Measurements from ENCODE around the gene SCGB1D1. TPM values are rescaled to one million over a fixed set of nuclear protein-coding genes. Genes with fewer than 3 reads are reported as not detected.

The SCGB1D1 gene
- total RNA-seq, 4 donors from 2014 or later = not detected

DNA sequence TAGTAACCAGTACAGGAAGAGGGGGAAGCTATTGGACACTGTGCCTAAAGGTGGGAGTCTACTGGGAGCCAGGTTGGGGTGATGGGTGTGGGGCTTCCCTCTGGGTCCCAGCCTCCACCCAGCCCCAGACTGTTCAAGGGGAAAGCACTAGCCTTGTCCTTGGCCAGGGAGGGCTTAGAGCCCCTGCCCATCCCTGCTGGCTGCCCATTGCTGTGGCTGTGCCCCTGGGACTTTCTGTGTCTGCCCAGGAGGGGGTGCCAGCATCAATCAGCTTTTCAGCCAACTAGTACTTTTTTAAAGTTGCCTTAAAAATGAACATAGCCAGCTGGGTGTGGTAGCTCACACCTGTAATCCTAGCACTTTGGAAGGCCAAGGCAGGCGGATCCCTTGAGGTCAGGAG is 46.3 kb upstream of the SCGB1D1 start:
- DNase-seq = peak in 1 of 3 donors; percentile 15
- peaks cover 0 to 85% (median 0%) of the 10 kb centered on the region in 3 donors for H3K36me3 ChIP-seq
- H3K4me3 ChIP-seq = no peak overlapping the region
- no peaks in the 10 kb centered on the region for H3K27me3 ChIP-seq
- no peaks in the 10 kb centered on the region for H3K9me3 ChIP-seq
- TF ChIP-seq, protein P1, sequence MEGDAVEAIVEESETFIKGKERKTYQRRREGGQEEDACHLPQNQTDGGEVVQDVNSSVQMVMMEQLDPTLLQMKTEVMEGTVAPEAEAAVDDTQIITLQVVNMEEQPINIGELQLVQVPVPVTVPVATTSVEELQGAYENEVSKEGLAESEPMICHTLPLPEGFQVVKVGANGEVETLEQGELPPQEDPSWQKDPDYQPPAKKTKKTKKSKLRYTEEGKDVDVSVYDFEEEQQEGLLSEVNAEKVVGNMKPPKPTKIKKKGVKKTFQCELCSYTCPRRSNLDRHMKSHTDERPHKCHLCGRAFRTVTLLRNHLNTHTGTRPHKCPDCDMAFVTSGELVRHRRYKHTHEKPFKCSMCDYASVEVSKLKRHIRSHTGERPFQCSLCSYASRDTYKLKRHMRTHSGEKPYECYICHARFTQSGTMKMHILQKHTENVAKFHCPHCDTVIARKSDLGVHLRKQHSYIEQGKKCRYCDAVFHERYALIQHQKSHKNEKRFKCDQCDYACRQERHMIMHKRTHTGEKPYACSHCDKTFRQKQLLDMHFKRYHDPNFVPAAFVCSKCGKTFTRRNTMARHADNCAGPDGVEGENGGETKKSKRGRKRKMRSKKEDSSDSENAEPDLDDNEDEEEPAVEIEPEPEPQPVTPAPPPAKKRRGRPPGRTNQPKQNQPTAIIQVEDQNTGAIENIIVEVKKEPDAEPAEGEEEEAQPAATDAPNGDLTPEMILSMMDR (IDR thresholded peaks at IDR 0.05) = no peak
- no peak for TF ChIP-seq POLR2A (IDR thresholded peaks at IDR 0.05)
- no peak overlapping the region for H3K27ac ChIP-seq
- H3K4me1 ChIP-seq = no peaks in the 10 kb centered on the region

DNA sequence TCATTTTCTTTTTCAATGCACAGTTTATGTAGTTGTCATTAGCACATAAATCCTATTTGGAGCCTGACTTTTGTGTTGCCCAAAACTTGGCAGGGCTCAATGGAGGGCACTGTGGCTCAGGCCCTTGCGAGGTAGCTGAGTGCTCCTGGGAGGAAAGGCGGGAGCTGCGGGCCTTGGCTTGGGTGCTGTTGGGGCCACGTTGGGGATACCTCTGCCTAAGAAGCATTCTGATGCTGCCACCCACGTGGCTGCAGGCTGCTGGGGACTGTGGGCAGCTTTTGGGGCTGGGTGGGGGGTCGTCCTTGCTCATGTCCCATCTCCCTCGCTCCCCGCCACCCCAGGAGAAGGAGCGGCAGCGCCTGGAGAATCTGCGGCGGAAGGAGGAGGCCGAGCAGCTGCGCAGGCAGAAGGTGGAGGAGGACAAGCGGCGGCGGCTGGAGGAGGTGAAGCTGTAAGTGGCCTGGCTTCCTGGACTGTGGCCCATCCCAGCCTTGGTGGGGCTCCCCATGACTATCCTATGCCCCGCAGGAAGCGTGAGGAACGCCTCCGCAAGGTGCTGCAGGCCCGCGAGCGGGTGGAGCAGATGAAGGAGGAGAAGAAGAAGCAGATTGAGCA is 45.3 kb upstream of the SCGB1D1 start:
- DNase-seq = peak in 2 of 3 donors; percentile 2 to 34

DNA sequence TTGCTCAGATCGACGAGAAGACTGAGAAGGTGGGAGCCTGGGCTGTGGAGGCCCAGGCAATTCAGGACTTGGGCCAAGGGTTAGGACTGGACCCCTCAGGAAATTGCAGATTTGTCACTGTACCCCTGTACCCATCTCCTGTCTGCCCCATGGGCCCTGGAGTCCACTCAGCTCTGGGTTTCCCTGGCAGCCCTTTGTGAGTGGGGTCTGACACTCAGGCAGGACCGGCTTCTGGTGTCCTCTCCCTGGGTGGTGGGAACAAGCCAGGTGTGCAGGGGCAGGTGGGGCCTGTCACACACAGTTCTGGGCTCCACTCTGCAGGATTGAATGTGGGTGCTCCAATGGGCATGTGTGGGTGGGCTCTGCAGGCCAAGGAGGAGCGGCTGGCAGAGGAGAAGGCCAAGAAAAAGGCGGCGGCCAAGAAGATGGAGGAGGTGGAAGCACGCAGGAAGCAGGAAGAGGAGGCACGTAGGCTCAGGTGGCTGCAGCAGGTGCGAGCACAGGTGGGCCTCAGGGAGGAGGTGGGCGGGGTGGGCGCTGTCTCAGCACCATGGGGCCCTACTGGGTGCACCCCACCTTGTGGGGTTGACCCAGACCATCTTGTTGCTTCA is 44.6 kb upstream of the SCGB1D1 start:
- H3K4me1 ChIP-seq = no peaks in the 10 kb centered on the region
- peak in 2 of 3 donors; percentile 5 to 30 for DNase-seq
- H3K27ac ChIP-seq = no peak overlapping the region
- no peak overlapping the region for H3K4me3 ChIP-seq
- no peaks in the 10 kb centered on the region for H3K27me3 ChIP-seq
- no peaks in the 10 kb centered on the region for H3K9me3 ChIP-seq
- no peak for TF ChIP-seq POLR2A (IDR thresholded peaks at IDR 0.05)
- TF ChIP-seq, protein P1 (IDR thresholded peaks at IDR 0.05) = no peak
- peaks cover 0 to 85% (median 0%) of the 10 kb centered on the region in 3 donors for H3K36me3 ChIP-seq

More for the DNA sequence above, 45.3 kb upstream of the SCGB1D1 start:
- TF ChIP-seq, protein P1 (IDR thresholded peaks at IDR 0.05) = no peak
- no peak for TF ChIP-seq POLR2A (IDR thresholded peaks at IDR 0.05)
- Histone ChIP-seq H3K4me1 (no peaks in the 10 kb centered on the region), H3K4me3 (no peak overlapping the region), H3K27me3 (no peaks in the 10 kb centered on the region), H3K36me3 (peaks cover 0 to 85% (median 0%) of the 10 kb centered on the region in 3 donors), H3K9me3 (no peaks in the 10 kb centered on the region), H3K27ac (no peak overlapping the region)

DNA sequence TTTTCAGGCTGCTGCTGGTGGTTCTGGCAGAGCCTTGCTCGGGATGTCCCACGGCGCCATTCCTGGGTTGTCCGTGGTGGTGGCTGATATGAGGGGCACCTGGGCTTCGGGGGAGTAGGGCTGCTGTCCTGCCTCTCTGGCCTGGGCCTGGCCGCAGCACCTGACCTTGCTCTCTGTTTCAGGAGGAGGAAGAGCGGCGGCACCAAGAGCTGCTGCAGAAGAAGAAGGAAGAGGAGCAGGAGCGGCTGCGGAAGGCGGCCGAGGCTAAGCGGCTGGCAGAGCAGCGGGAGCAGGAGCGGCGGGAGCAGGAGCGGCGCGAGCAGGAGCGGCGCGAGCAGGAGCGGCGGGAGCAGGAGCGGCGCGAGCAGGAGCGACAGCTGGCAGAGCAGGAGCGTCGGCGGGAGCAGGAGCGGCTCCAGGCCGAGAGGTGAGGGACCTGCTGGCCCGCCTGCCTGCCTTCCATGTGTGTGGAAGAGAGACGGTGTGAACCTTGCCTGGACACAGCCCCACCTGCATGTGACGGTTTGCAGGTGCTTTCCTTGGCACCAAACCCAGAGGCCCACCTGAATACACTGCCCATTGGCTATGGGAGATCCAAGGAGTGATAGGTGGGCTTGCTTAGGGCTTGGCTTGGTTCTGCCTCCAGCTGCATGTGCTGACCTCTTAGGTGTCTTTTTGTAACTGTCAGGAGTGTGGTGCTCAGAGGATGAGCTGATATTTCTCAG is 43.4 kb upstream of the SCGB1D1 start:
- Histone ChIP-seq H3K4me1 (no peaks in the 10 kb centered on the region), H3K4me3 (no peak overlapping the region), H3K27ac (no peak overlapping the region), H3K36me3 (peaks cover 0 to 84% (median 0%) of the 10 kb centered on the region in 3 donors), H3K27me3 (no peaks in the 10 kb centered on the region), H3K9me3 (no peaks in the 10 kb centered on the region)
- DNase-seq = peak in 2 of 3 donors; percentile 4 to 40
- TF ChIP-seq POLR2A (IDR thresholded peaks at IDR 0.05) = no peak
- TF ChIP-seq, protein P1 (IDR thresholded peaks at IDR 0.05) = no peak

DNA sequence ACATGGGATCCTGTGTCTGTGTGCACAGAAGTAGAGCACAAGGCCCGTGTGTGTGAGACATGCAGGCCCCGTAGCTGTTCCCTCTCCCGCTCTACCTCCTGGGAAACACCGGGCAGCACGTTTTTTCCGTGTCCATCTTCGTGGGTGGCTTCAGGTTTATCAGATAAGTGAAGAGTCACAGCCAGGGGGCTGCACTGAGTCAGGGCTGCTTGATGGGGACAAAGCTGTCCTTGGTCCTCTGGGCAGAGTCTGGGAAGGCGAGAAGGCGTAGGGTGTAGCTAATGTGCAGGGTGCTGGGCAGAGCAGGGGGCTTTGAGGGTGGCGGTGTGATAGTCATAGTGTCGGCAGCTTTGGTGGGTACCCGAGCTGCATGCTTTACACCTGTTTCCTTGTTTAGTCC is 42.5 kb upstream of the SCGB1D1 start:
- Histone ChIP-seq H3K4me1 (no peaks in the 10 kb centered on the region), H3K27ac (no peak overlapping the region), H3K27me3 (no peaks in the 10 kb centered on the region), H3K36me3 (peaks cover 0 to 85% (median 0%) of the 10 kb centered on the region in 3 donors), H3K9me3 (no peaks in the 10 kb centered on the region), H3K4me3 (no peak overlapping the region)
- peak in 2 of 3 donors; percentile 9 to 32 for DNase-seq
- TF ChIP-seq POLR2A (IDR thresholded peaks at IDR 0.05) = no peak
- TF ChIP-seq, protein P1 (IDR thresholded peaks at IDR 0.05) = no peak

All from Peyer's patch (tissue), 4 donors.